SK-N-SH (cell line): ENCODE data around the gene THBD. TPM values are rescaled to one million over a fixed set of nuclear protein-coding genes. Genes with fewer than 3 reads are reported as not detected.

Source experiments
- CTCF ChIA-PET: fragments of 300-600, 350-600 bp; formaldehyde crosslinking; extraction: SDS; loops from one replicate; lab custom pipeline; 2021; lab: Yijun Ruan, JAX
- POLR2A ChIA-PET: fragments of 350-600 bp; sonication (Branson Sonifier 250); formaldehyde crosslinking; extraction: SDS; loops from one replicate; lab custom pipeline; 2020; ENCODE audit warnings: antibody characterized with exemption, inconsistent platforms; lab: Yijun Ruan, JAX
- DNase-seq: peaks from one replicate; pipeline ENCODE4 v3.0.0; 2012
- H2AFZ ChIP-seq: fragments of 200-600 bp; sonication (generic); 2 replicates; pipeline ENCODE4 v1.8.1; 2016; ENCODE audit warnings: antibody characterized with exemption, mild to moderate bottlenecking, low read depth
- H3F3A ChIP-seq: fragments of 200-600 bp; sonication (generic); replicated peaks from 2 replicates; pipeline ENCODE3; 2016; ENCODE audit warnings: antibody characterized with exemption, mild to moderate bottlenecking; ENCODE audit not compliant: insufficient read depth
- H3K27ac ChIP-seq, 2 experiments: fragments of 200-500 bp in 1 of 2; fragments of 200-600 bp in 1 of 2; sonication (Bioruptor generic) in 1 of 2; sonication (generic), shearing (Covaris generic) in 1 of 2; 2 replicates each; pipeline versions ENCODE4 v1.5.1 to v1.6.1; 2014 to 2016; ENCODE audit warnings: low read depth in 2 of 2, inconsistent platforms in 1 of 2, low read length in 1 of 2, mild to moderate bottlenecking in 1 of 2, mixed read lengths in 1 of 2
- H3K27me3 ChIP-seq: fragments of 200-600 bp; sonication (generic), shearing (Covaris generic); 2 replicates; pipeline ENCODE4 v1.6.1; 2016; ENCODE audit warnings: mixed run types; ENCODE audit not compliant: insufficient read depth
- H3K36me3 ChIP-seq, 2 experiments: fragments of 200-500 bp in 1 of 2; fragments of 200-600 bp in 1 of 2; sonication (Bioruptor generic) in 1 of 2; sonication (generic) in 1 of 2; replicated peaks in 1 of 2; 2 replicates each; pipeline versions ENCODE3 to v1.5.1; 2014 to 2016; ENCODE audit warnings: low read length in 1 of 2, mild to moderate bottlenecking in 1 of 2; ENCODE audit not compliant: insufficient read depth in 2 of 2, control insufficient read depth in 1 of 2
- H3K4me1 ChIP-seq, 2 experiments: fragments of 200-500 bp in 1 of 2; fragments of 200-600 bp in 1 of 2; sonication (Bioruptor generic) in 1 of 2; sonication (generic), shearing (Covaris generic) in 1 of 2; 2 replicates each; pipeline versions ENCODE4 v1.5.1 to v1.6.1; 2014 to 2016; ENCODE audit warnings: low read depth in 1 of 2, low read length in 1 of 2, mixed run types in 1 of 2; ENCODE audit not compliant: insufficient read depth in 2 of 2, control insufficient read depth in 1 of 2
- H3K4me2 ChIP-seq: fragments of 200-600 bp; sonication (generic), shearing (Covaris generic); 2 replicates; pipeline ENCODE4 v1.6.1; 2017; ENCODE audit warnings: mixed run types
- H3K4me3 ChIP-seq, 2 experiments: fragments of 200-500 bp in 1 of 2; fragments of 200-600 bp in 1 of 2; sonication (Bioruptor generic) in 1 of 2; sonication (generic), shearing (Covaris generic) in 1 of 2; 2 replicates each; pipeline versions ENCODE4 v1.5.1 to v1.8.1; 2014 to 2016; ENCODE audit warnings: low read depth in 2 of 2, inconsistent platforms in 1 of 2, low read length in 1 of 2, mild to moderate bottlenecking in 1 of 2, mixed read lengths in 1 of 2, moderate library complexity in 1 of 2
- H3K79me2 ChIP-seq: fragments of 200-600 bp; sonication (generic); 2 replicates; pipeline ENCODE4 v1.8.1; 2017; ENCODE audit warnings: mild to moderate bottlenecking; ENCODE audit not compliant: insufficient read depth
- H3K9ac ChIP-seq: fragments of 200-600 bp; sonication (generic); 2 replicates; pipeline ENCODE4 v1.6.1; 2017; ENCODE audit warnings: mixed run types
- H3K9me2 ChIP-seq: fragments of 200-600 bp; sonication (generic); 2 replicates; pipeline ENCODE4 v1.6.1; 2017; ENCODE audit warnings: mixed run types
- H3K9me3 ChIP-seq: fragments of 200-600 bp; sonication (generic); 2 replicates; pipeline ENCODE4 v1.6.1; 2017; ENCODE audit warnings: mixed run types, mild to moderate bottlenecking, moderate library complexity
- H4K20me1 ChIP-seq: fragments of 200-600 bp; sonication (generic); 2 replicates; pipeline ENCODE4 v1.6.1; 2017; ENCODE audit warnings: mild to moderate bottlenecking, mixed run types; ENCODE audit not compliant: insufficient read depth
- CHD2 ChIP-seq: fragments of 150-350 bp; IDR thresholded peaks from 2 replicates; pipeline ENCODE4 v1.6.1; 2018; ENCODE audit warnings: low read length; ENCODE audit not compliant: partially characterized antibody
- ELF1 ChIP-seq: IDR thresholded peaks from 2 replicates; pipeline ENCODE4 v1.4.0; 2012
- GABPA ChIP-seq: IDR thresholded peaks from 2 replicates; pipeline ENCODE4 v1.4.0; 2012; ENCODE audit warnings: low read depth, mild to moderate bottlenecking
- JUND ChIP-seq: IDR thresholded peaks from 2 replicates; pipeline ENCODE4 v1.4.0; 2012
- MEF2A ChIP-seq: IDR thresholded peaks from 2 replicates; pipeline ENCODE4 v1.4.0; 2012; ENCODE audit warnings: low read depth, borderline replicate concordance
- NRF1 ChIP-seq: IDR thresholded peaks from 2 replicates; pipeline ENCODE4 v1.6.1; 2012; ENCODE audit warnings: low read depth, mild to moderate bottlenecking, low read length
- POLR2AphosphoS5 ChIP-seq: IDR thresholded peaks from 2 replicates; pipeline ENCODE4 v1.6.1; 2012; ENCODE audit warnings: low read depth, low read length
- RFX5 ChIP-seq: IDR thresholded peaks from 2 replicates; pipeline ENCODE4 v1.6.1; 2012; ENCODE audit warnings: mild to moderate bottlenecking, improper control_type of control experiment, low read length
- SIN3A ChIP-seq: IDR thresholded peaks from 2 replicates; pipeline ENCODE4 v1.6.1; 2012; ENCODE audit warnings: low read depth, mild to moderate bottlenecking, low read length, moderate library complexity, borderline replicate concordance
- SMC3 ChIP-seq: IDR thresholded peaks from 2 replicates; pipeline ENCODE4 v1.6.1; 2012; ENCODE audit warnings: low read depth, low read length, improper control_type of control experiment
- TAF1 ChIP-seq: IDR thresholded peaks from 2 replicates; pipeline ENCODE4 v1.6.1; 2012; ENCODE audit warnings: low read depth, mild to moderate bottlenecking, low read length, moderate library complexity, borderline replicate concordance
- TEAD4 ChIP-seq: IDR thresholded peaks from 2 replicates; pipeline ENCODE4 v1.4.0; 2012; ENCODE audit warnings: mild to moderate bottlenecking, borderline replicate concordance; ENCODE audit not compliant: insufficient read depth
- USF1 ChIP-seq: IDR thresholded peaks from 2 replicates; pipeline ENCODE4 v1.4.0; 2012; ENCODE audit warnings: low read depth, borderline replicate concordance
- WGBS: methylation state at CpG from one replicate; pipeline ENCODE4 v1.1.6; 2017; ENCODE audit warnings: low lambda C conversion rate; 5-methylcytosine and 5-hydroxymethylcytosine counted together
- polyA plus RNA-seq, 3 experiments: library from polyadenylated mRNA; depleted of rRNA; stranded (reverse); fragments of >200 nt; gene quantifications; 2 replicates each; pipeline ENCODE4 v1.2.3, GENCODE V29; 2012
- TF ChIP-seq, protein P1 (sequence below): IDR thresholded peaks from 2 replicates; pipeline ENCODE4; 2012

The THBD gene
- polyA plus RNA-seq, 1 of the 3 experiments (the other 2 are of a cell fraction) = 0.33 TPM

DNA sequence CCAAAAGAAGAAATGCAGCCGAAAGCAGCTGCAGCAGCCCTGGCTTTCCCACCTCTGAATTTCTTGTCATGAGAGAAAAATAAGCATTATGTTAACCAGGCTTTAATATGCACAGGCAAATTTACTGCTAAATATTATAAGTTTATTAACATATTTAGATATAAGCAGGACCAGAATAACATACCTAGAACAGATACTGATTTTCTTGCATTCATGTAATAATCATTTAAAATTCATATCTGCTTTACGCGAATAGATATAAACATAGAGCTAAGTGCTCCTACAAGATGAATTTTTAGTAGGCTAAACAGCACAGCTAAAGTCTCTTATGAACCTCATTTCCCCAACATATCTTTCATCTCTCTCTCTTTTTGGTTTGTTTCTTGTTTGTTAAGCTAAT lies 21.9 kb upstream of the THBD start:
- H3K4me3 ChIP-seq = no peak overlapping the region
- no peaks in the 10 kb centered on the region for H3F3A ChIP-seq
- no peaks in the 10 kb centered on the region for H3K4me1 ChIP-seq
- WGBS = 23% methylated on average over 3 of the region's 3 CpGs
- H3K9ac ChIP-seq = no peak overlapping the region
- H3K4me2 ChIP-seq = no peak overlapping the region
- ChIA-PET POLR2A (no interaction called here), CTCF (no interaction called here)
- no peak overlapping the region for H2AFZ ChIP-seq
- no peak overlapping the region for H3K27ac ChIP-seq
- H3K9me3 ChIP-seq = no peaks in the 10 kb centered on the region
- H3K27me3 ChIP-seq = peaks cover 33% of the 10 kb centered on the region; the same call in 1 of the 2 replicates
- H4K20me1 ChIP-seq = no peaks in the 10 kb centered on the region
- no peaks in the 10 kb centered on the region for H3K79me2 ChIP-seq
- H3K9me2 ChIP-seq = no peaks in the 10 kb centered on the region
- DNase-seq = no peak
- TF ChIP-seq CHD2 = no peak
- no peaks in the 10 kb centered on the region for H3K36me3 ChIP-seq

GRCh38 chr20:23069108-23069507 lies 19.6 kb upstream of the THBD start:
- no peak for TF ChIP-seq USF1
- no peak for TF ChIP-seq RFX5
- TF ChIP-seq TEAD4 = no peak
- TF ChIP-seq POLR2AphosphoS5 = no peak
- TF ChIP-seq SIN3A = no peak
- no peak for TF ChIP-seq ELF1
- ChIA-PET CTCF (no interaction called here), POLR2A (no interaction called here)
- no peaks in the 10 kb centered on the region for H3K4me1 ChIP-seq
- H2AFZ ChIP-seq = no peak overlapping the region
- no peaks in the 10 kb centered on the region for H3K9me2 ChIP-seq
- no peak overlapping the region for H3K27ac ChIP-seq
- H3K9ac ChIP-seq = no peak overlapping the region
- H4K20me1 ChIP-seq = no peaks in the 10 kb centered on the region
- peaks cover 50% of the 10 kb centered on the region; the same call in 1 of the 2 replicates for H3K27me3 ChIP-seq
- WGBS = 0% methylated on average over 2 of the region's 2 CpGs
- no peak overlapping the region for H3K4me2 ChIP-seq
- H3K36me3 ChIP-seq = no peaks in the 10 kb centered on the region
- no peaks in the 10 kb centered on the region for H3K9me3 ChIP-seq
- H3K4me3 ChIP-seq = no peak overlapping the region
- H3F3A ChIP-seq = no peaks in the 10 kb centered on the region
- DNase-seq = no peak
- H3K79me2 ChIP-seq = no peaks in the 10 kb centered on the region

GRCh38 chr20:23068283-23068682 lies 18.8 kb upstream of the THBD start:
- Histone ChIP-seq H3K4me3 (no peak overlapping the region), H3K9me2 (no peaks in the 10 kb centered on the region), H3K4me1 (no peaks in the 10 kb centered on the region), H3K4me2 (no peak overlapping the region), H3K79me2 (no peaks in the 10 kb centered on the region), H3K9me3 (no peaks in the 10 kb centered on the region), H3K9ac (no peak overlapping the region), H3K27me3 (peaks cover 50% of the 10 kb centered on the region; the same call in 1 of the 2 replicates), H2AFZ (no peak overlapping the region), H4K20me1 (no peaks in the 10 kb centered on the region), H3K36me3 (no peaks in the 10 kb centered on the region), H3F3A (no peaks in the 10 kb centered on the region), H3K27ac (no peak overlapping the region)
- ChIA-PET CTCF (no interaction called here), POLR2A (no interaction called here)
- TF ChIP-seq TAF1 (no peak), SMC3 (no peak), NRF1 (no peak), CHD2 (no peak), GABPA (no peak), TEAD4 (no peak), MEF2A (no peak), JUND (no peak)
- TF ChIP-seq, protein P1, sequence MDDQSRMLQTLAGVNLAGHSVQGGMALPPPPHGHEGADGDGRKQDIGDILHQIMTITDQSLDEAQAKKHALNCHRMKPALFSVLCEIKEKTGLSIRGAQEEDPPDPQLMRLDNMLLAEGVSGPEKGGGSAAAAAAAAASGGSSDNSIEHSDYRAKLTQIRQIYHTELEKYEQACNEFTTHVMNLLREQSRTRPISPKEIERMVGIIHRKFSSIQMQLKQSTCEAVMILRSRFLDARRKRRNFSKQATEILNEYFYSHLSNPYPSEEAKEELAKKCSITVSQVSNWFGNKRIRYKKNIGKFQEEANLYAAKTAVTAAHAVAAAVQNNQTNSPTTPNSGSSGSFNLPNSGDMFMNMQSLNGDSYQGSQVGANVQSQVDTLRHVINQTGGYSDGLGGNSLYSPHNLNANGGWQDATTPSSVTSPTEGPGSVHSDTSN = no peak
- DNase-seq = no peak
- 13% methylated on average over 1 of the region's 1 CpG for WGBS
